Activated CD4-positive, alpha-beta T cell treated with anti-CD3 and anti-CD28 coated beads for 4 hours (primary cell): ENCODE data around the gene ATG7.

Experiments
- DNase-seq, 2 donors: peaks; one replicate each; pipeline ENCODE4 v3.0.0-alpha.2; 2020

Gene ATG7

DNA sequence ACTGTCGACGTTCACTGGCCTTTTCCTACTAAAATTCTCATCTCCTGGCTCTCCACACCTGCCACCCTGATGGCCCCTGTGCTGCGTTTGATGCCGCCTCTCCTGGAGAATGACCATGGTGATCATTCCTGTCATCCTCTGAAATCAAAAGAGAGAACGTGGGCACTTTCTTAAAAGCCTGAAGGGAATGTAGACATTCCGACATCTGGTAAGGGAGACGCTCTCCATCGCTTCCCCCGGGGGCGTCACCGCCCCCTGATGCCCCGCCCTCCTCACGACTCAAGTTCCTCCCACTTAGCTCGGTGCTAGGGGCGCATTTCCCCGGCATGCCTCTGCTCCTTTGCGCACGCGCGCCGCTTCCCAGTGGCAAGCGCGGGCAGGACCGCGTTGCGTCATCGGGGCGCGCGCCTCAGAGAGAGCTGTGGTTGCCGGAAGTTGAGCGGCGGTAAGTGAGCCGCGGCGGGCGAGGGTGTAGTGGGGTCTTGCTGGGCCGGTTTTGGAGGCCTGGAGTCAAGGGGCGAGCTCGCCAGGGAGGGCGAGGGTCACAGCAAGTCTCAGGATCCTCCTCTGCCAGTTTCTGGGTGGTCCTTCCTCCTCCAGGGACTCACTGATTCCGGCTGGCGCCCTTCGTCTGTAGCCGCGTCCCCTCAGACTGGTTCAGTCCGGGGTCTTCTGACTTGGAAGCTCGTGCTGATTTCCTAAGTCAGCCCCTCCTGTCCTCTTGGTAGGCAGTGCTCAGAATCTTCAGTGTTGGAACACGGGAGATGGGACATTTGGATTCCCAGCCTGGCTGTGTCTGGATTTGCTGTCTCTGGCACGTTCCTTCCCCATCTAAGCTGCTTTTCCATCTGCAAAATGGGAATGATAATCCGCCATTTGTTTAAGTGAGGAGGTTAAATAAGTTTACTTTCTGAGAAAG, at the start of gene ATG7:
Gene ATG7 (plus strand): TSS at position 412 of the 919 bp plus-strand sequence. CDS start 26,299 bp downstream, outside the sequence.
- DNase-seq: peak; percentile 97 to 98

GRCh38 chr3:11224010-11224409, 48.2 kb upstream of the ATG7 start:
- no peak for DNase-seq

GRCh38 chr3:11224870-11225229, 47.3 kb upstream of the ATG7 start:
- no peak for DNase-seq

DNA sequence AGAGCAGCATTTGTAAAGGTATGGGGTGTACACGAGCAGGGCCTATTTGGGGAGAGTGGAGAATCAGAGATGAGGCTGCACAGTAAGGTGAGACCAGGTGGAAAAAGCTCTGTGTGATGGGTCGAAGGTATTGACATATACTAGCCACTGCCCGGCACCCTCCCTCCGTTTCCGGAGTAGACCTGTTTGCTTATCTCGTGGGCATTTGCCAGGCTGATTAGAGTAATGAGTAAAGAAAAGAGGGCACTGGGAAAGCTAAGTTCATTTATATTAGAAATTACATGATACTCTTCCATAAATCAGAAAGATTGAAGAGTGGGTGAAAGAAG, 46.2 kb upstream of the ATG7 start:
- no peak for DNase-seq

GRCh38 chr3:11228041-11228440, 44.2 kb upstream of the ATG7 start:
- DNase-seq: no peak

- DNase-seq: no peak
These were observed 42.1 kb upstream of the ATG7 start for GRCh38 chr3:11230125-11230524.

- no peak for DNase-seq
These were observed 41.4 kb upstream of the ATG7 start for GRCh38 chr3:11230832-11231231.

DNA sequence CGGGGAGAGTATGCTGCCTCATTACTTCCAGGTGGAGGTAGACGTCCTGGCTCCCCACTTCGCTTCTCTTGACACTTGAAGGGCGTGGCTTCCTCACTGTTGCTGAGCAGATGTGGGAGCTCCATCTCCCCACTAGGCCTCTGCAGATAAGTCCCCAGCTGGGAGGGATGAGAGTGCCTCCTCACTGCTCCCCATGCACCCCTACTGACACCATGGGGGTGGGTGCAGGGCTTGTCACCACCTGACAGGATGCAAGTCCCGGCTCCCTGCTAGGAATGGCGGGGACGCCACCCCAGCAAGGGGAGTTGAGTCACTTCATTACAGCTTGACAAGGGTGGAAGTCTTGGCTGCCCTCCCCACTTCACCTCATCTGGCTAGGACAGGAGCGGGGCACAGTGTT, 36.8 kb upstream of the ATG7 start:
- DNase-seq: no peak

GRCh38 chr3:11236588-11237461, 35.4 kb upstream of the ATG7 start:
- DNase-seq: peak; percentile 76 to 86

DNA sequence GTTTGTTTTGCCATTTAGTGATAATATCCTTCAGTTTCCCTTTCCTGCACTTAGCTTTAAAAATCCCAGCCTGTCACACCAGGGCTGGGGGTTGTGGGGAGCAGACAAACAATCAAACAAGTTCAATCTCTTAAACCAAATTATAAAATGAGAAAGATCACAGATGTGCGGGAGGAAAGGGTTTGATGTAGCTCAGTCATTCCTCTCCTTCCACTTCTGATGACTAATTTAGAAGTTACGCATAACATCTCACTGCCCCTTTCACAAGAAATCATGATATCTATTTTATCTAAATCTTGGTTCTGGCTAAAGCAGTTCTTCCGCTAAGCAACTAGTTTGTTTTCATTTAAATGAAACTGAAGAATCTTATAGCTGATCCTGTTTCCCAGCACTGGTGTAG, 34.1 kb upstream of the ATG7 start:
- no peak for DNase-seq

DNA sequence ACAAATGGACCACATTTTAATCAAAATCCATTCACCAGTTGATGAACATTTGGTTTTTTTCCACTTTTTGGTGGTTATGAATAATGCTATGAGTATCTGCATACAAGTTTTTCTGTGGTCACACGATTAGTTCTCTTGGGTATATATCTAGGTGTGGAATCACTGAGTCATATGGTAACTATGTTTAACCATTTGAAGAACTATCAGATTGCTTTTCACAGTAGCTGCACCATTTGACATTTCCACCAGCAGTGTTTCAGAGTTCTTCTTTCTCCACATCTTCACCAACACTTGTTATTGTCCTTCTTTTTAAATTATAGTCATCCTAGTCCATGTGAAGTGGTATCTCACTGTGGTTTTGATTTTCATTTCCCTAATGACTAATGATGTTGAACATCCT, 33.3 kb upstream of the ATG7 start:
- DNase-seq: no peak

- no peak for DNase-seq
These were observed 32.4 kb upstream of the ATG7 start for GRCh38 chr3:11239796-11240195.

GRCh38 chr3:11240496-11240895, 31.7 kb upstream of the ATG7 start:
- peak in 1 of 2 donors; percentile 4 for DNase-seq

- no peak for DNase-seq
These were observed 28.0 kb upstream of the ATG7 start for GRCh38 chr3:11244121-11244677.

- DNase-seq: no peak
These were observed 26.9 kb upstream of the ATG7 start for GRCh38 chr3:11245276-11245675.

GRCh38 chr3:11245827-11246662, 26.2 kb upstream of the ATG7 start:
- no peak for DNase-seq

DNA sequence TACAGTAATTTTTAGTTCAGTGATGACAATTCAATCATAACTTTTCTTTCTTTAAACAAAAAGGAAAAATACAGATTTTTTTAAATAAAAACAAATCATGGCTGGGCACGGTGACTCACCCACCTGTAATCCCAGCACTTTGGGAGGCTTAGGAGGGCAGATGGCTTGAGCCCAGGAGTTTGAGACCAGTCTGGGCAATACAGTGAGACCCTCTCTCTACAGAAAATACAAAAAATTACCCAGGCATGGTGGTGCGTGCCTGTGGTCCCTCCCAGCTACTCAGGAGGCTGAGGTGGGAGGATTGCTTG, 25.6 kb upstream of the ATG7 start:
- no peak for DNase-seq

- no peak for DNase-seq
These were observed 24.8 kb upstream of the ATG7 start for GRCh38 chr3:11247362-11247761.

DNA sequence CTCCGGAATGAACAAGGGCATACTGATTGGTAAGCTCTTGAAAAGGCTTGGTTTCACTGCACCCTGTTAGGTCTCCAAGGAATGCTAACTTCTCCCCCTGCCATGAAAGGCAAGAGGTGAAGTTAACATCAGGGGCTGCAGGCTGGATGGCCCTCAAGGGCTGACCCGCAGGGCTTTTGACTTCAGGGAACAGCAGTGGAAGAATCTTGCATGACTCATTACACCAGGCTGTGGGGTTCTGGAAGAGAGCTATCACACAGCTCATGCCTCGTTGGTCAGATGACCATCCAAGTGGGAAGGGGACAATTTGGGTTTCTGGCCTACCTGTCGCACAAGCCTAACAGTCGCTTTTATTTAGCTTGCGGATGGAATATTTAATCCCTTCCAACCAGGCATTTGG, 23.6 kb upstream of the ATG7 start:
- DNase-seq: no peak

- DNase-seq: peak; percentile 8 to 10
These were observed 21.0 kb upstream of the ATG7 start for GRCh38 chr3:11250902-11251806.

DNA sequence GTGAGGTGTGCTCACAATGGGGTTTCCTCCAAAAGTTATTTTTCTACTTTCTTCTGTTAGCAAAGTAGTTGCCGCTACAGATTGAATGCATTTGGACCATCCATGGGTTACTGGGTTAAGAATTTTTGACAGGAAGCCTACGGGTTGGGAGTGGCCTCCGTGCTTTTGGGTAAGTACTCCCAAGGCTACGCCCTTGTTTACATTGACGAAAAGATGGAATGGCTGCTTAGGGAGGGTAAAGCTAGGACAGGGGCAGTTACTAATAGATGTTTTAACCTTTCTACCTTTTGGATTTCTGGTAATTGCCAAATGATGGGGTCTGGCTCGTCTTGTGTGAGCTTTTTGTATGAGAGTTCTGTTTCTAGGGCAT, 20.4 kb upstream of the ATG7 start:
- no peak for DNase-seq

DNA sequence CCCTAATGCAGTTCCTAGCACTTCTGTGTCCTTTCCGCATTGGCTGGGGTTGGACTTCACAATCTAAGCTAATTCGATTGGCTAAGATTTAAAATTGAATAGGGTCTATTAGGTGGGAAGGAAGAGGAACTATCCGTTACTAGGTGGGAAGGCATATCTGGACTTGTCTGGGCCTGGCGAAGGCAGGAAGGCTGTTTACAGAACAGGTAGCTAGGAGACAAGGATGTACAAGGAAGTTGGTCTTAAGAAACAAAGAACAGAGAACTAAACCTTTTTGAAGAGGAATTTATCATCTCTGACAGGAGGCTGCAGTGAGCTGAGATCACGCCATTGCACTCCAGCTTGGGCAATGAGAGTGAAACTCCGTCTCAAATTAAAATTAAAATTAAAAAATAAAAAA, 17.3 kb upstream of the ATG7 start:
- DNase-seq: no peak
